Measurements from ENCODE around the gene SSUH2.

Gene SSUH2

DNA sequence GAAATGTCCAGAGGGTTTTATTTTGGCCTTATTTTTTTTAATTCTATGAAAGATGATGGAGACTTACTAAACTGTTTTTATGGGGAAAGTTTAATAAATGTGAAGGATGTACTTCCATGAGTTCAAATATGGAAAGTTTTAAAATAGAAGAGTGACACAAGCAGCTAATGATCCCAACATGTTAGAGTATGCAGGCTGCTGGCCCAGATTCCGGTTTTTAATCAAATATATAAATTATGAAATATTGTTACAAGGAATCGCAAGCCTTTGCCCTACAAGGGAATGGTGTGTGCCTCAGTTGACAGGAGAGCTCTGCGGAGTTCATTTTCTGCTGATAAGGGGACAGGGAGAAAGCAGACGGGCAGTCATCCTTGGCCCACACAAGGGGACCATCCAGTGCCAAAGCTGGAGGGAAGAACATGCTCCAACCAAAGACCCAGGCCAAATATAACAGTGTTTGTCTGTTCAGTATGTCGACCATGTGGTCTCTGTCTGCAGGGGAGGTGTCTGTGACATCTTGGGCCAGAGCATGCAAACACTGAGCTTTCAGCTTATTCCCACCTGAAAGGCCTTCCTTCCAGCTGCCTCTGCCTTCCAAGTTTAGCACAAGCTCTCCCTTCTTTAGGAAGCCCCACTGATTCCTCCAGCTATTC, 69.8 kb downstream of the SSUH2 start (continued):
- no peak for TF ChIP-seq ZFP69B (tag by site-specific recombination; IDR thresholded peaks at IDR 0.05)
- no peak for TF ChIP-seq ZNF677 (tag by site-specific recombination; IDR thresholded peaks at IDR 0.05)
- TF ChIP-seq ZBTB1 (tag by site-specific recombination; IDR thresholded peaks at IDR 0.05): no peak
- no peak for TF ChIP-seq ZNF830 (tag by site-specific recombination; IDR thresholded peaks at IDR 0.05; ENCODE audit: low read depth)
- TF ChIP-seq ZNF664 (tag by site-specific recombination; IDR thresholded peaks at IDR 0.05): no peak
- TF ChIP-seq MZF1 (tag by site-specific recombination; IDR thresholded peaks at IDR 0.05; ENCODE audit: borderline replicate concordance): no peak

- ChIA-PET POLR2A (no interaction called here), CTCF (no interaction called here)
- H3K9me3 ChIP-seq (ENCODE audit: control insufficient read depth, insufficient read depth, low read depth, low read length): no peaks in the 10 kb centered on the region
- peaks cover 0 to 11% of the 10 kb centered on the region in 2 experiments; a peak in 1 of 3 replicates for H3K36me3 ChIP-seq (ENCODE audit: control insufficient read depth in 2 of 2, insufficient read depth in 1 of 2, low read length in 2 of 2)
- no peak for TF ChIP-seq ZNF248 (tag by site-specific recombination; IDR thresholded peaks at IDR 0.05)
- no peak for TF ChIP-seq OVOL3 (tag by site-specific recombination; IDR thresholded peaks at IDR 0.05)
- TF ChIP-seq, protein P1, sequence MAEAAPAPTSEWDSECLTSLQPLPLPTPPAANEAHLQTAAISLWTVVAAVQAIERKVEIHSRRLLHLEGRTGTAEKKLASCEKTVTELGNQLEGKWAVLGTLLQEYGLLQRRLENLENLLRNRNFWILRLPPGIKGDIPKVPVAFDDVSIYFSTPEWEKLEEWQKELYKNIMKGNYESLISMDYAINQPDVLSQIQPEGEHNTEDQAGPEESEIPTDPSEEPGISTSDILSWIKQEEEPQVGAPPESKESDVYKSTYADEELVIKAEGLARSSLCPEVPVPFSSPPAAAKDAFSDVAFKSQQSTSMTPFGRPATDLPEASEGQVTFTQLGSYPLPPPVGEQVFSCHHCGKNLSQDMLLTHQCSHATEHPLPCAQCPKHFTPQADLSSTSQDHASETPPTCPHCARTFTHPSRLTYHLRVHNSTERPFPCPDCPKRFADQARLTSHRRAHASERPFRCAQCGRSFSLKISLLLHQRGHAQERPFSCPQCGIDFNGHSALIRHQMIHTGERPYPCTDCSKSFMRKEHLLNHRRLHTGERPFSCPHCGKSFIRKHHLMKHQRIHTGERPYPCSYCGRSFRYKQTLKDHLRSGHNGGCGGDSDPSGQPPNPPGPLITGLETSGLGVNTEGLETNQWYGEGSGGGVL (tag by site-specific recombination; IDR thresholded peaks at IDR 0.05): no peak
- TF ChIP-seq ZNF433 (tag by site-specific recombination; IDR thresholded peaks at IDR 0.05; ENCODE audit: low read depth): no peak
- no peak for TF ChIP-seq ZBTB8A (tag by site-specific recombination; IDR thresholded peaks at IDR 0.05)
- no peak for TF ChIP-seq ZNF548 (tag by site-specific recombination; IDR thresholded peaks at IDR 0.05)
- TF ChIP-seq ZNF335 (tag by site-specific recombination; conservative IDR thresholded peaks at IDR 0.05): no peak
- H3K4me1 ChIP-seq (ENCODE audit: control insufficient read depth, insufficient read depth, low read length): no peaks in the 10 kb centered on the region
- no peak overlapping the region for H3K4me3 ChIP-seq (ENCODE audit: low read depth, low read length)
- no peak overlapping the region for H3K27ac ChIP-seq (ENCODE audit: extremely low read depth, low read depth, low read length)
Measured at GRCh38 chr3:8574040-8574669, 70.4 kb downstream of the SSUH2 start.

DNA sequence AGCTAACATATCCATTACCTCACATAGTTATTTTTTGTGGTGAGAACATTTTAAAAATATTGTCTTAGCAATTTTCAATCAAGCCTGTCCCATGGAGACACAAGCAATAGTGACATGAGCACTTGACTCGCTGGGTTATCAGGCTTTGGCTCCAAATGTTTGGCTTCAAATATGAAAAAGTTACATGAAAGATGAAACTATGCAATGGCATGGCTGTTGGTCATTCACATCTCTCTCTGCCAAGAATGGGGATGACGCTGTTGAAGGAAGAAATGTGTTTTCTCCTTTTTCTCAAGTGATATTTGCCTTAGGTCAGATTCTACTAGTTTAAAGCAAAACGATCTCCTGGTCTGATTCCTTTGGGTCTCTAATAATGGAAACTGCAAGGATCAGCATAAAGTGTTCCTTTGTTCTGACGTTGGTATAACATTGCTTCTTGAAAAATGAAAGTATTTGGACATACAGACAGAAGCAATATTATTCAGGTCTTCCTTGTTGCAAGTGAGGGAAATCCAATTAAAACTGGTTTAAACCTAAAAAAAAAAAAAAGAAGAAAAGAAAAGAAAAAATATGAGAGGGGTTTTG, 71.2 kb downstream of the SSUH2 start:
- Histone ChIP-seq H3K4me1 (ENCODE audit: control insufficient read depth, insufficient read depth, low read length) (no peaks in the 10 kb centered on the region), H3K36me3 (ENCODE audit: control insufficient read depth in 2 of 2, insufficient read depth in 1 of 2, low read length in 2 of 2) (peaks cover 0 to 17% of the 10 kb centered on the region in 2 experiments; a peak in 1 of 3 replicates), H3K9me3 (ENCODE audit: control insufficient read depth, insufficient read depth, low read depth, low read length) (no peaks in the 10 kb centered on the region), H3K4me3 (ENCODE audit: low read depth, low read length) (no peak overlapping the region), H3K27ac (ENCODE audit: extremely low read depth, low read depth, low read length) (no peak overlapping the region)
- ChIA-PET POLR2A (no interaction called here), CTCF (no interaction called here)
- no peak for TF ChIP-seq OVOL3 (tag by site-specific recombination; IDR thresholded peaks at IDR 0.05)
- no peak for TF ChIP-seq SP7 (tag by site-specific recombination; IDR thresholded peaks at IDR 0.05)
- no peak for TF ChIP-seq GLIS2 (tag by site-specific recombination; IDR thresholded peaks at IDR 0.05)
- TF ChIP-seq ZNF239 (tag by site-specific recombination; IDR thresholded peaks at IDR 0.05): no peak
- no peak for TF ChIP-seq HOXC10 (CRISPR knock-in tag; IDR thresholded peaks at IDR 0.05)
- no peak for TF ChIP-seq ZNF324 (tag by site-specific recombination; IDR thresholded peaks at IDR 0.05)
- TF ChIP-seq PRDM1 (tag by site-specific recombination; IDR thresholded peaks at IDR 0.05): 0 out of 2 replicates have a peak, but pooled peaks have one; percentile 32

- Histone ChIP-seq H3K27ac (ENCODE audit: extremely low read depth, low read depth, low read length) (no peak overlapping the region), H3K9me3 (ENCODE audit: control insufficient read depth, insufficient read depth, low read depth, low read length) (no peaks in the 10 kb centered on the region), H3K4me3 (ENCODE audit: low read depth, low read length) (no peak overlapping the region), H3K4me1 (ENCODE audit: control insufficient read depth, insufficient read depth, low read length) (no peaks in the 10 kb centered on the region), H3K36me3 (ENCODE audit: control insufficient read depth in 2 of 2, insufficient read depth in 1 of 2, low read length in 2 of 2) (peaks cover 0 to 31% of the 10 kb centered on the region in 2 experiments; a peak in 1 of 3 replicates)
- POLR2A ChIA-PET: no interaction called here
- CTCF ChIA-PET: no interaction called here
- TF ChIP-seq KLF9 (tag by site-specific recombination; IDR thresholded peaks at IDR 0.05; ENCODE audit: low read depth) (no peak), ZNF366 (tag by site-specific recombination; conservative IDR thresholded peaks at IDR 0.05) (no peak), GFI1B (tag by site-specific recombination; IDR thresholded peaks at IDR 0.05) (no peak), EGR2 (tag by site-specific recombination; IDR thresholded peaks at IDR 0.05; ENCODE audit: low read depth) (no peak), ZNF837 (tag by site-specific recombination; IDR thresholded peaks at IDR 0.05) (no peak), ZNF624 (tag by site-specific recombination; IDR thresholded peaks at IDR 0.05) (no peak), KLF10 (tag by site-specific recombination; IDR thresholded peaks at IDR 0.05) (no peak)
- TF ChIP-seq, protein P2, sequence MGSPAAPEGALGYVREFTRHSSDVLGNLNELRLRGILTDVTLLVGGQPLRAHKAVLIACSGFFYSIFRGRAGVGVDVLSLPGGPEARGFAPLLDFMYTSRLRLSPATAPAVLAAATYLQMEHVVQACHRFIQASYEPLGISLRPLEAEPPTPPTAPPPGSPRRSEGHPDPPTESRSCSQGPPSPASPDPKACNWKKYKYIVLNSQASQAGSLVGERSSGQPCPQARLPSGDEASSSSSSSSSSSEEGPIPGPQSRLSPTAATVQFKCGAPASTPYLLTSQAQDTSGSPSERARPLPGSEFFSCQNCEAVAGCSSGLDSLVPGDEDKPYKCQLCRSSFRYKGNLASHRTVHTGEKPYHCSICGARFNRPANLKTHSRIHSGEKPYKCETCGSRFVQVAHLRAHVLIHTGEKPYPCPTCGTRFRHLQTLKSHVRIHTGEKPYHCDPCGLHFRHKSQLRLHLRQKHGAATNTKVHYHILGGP (tag by site-specific recombination; IDR thresholded peaks at IDR 0.05): no peak
- TF ChIP-seq, protein P3, sequence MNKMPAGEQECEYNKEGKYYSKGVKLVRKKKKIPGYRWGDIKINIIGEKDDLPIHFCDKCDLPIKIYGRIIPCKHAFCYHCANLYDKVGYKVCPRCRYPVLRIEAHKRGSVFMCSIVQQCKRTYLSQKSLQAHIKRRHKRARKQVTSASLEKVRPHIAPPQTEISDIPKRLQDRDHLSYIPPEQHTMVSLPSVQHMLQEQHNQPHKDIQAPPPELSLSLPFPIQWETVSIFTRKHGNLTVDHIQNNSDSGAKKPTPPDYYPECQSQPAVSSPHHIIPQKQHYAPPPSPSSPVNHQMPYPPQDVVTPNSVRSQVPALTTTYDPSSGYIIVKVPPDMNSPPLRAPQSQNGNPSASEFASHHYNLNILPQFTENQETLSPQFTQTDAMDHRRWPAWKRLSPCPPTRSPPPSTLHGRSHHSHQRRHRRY (tag by site-specific recombination; IDR thresholded peaks at IDR 0.05): no peak
Measured at GRCh38 chr3:8571256-8571655, 73.3 kb downstream of the SSUH2 start.

Data from HEK293 (cell line).